RWPE2 (cell line): Measurements from ENCODE around the gene RMI2.

Experiments
- ATAC-seq: fragments of 200-7000 bp; cut with Tn5 transposase; 3 replicates; pipeline ENCODE4 v1.9.1; 2021; ENCODE audit warnings: low read depth
- DNase-seq: peaks from one replicate; pipeline ENCODE4 v3.0.0-alpha.2; 2020; ENCODE audit warnings: low spot score
- H3K27ac ChIP-seq: fragments of 450-650 bp; 2 replicates; pipeline ENCODE4 v1.5.1; 2017; ENCODE audit warnings: mild to moderate bottlenecking; ENCODE audit not compliant: poor library complexity, severe bottlenecking
- H3K27me3 ChIP-seq: fragments of 250-450 bp; sonication (Bioruptor Pico); 2 replicates; pipeline ENCODE4 v1.5.1; 2021; ENCODE audit warnings: mild to moderate bottlenecking, moderate library complexity; ENCODE audit not compliant: insufficient read depth, poor library complexity, severe bottlenecking
- H3K36me3 ChIP-seq: fragments of 250-450 bp; sonication (Bioruptor Pico); 2 replicates; pipeline ENCODE4 v1.5.1; 2020; ENCODE audit warnings: low read depth, mild to moderate bottlenecking, moderate library complexity
- H3K4me1 ChIP-seq: fragments of 250-450 bp; sonication (Bioruptor Pico); 2 replicates; pipeline ENCODE4 v1.5.1; 2021; ENCODE audit warnings: mild to moderate bottlenecking, moderate library complexity; ENCODE audit not compliant: insufficient read depth, poor library complexity, severe bottlenecking
- H3K4me3 ChIP-seq: fragments of 250-450 bp; sonication (Bioruptor Pico); 2 replicates; pipeline ENCODE4 v1.5.1; 2021; ENCODE audit warnings: mild to moderate bottlenecking, moderate library complexity; ENCODE audit not compliant: severe bottlenecking
- H3K9me3 ChIP-seq: fragments of 250-450 bp; sonication (Bioruptor Pico); 2 replicates; pipeline ENCODE4 v1.5.1; 2021; ENCODE audit warnings: mild to moderate bottlenecking, moderate library complexity; ENCODE audit not compliant: severe bottlenecking
- CTCF ChIP-seq: fragments of 450-650 bp; IDR thresholded peaks from one replicate; pipeline ENCODE4 v1.5.1; 2017; ENCODE audit warnings: mild to moderate bottlenecking, moderate library complexity; ENCODE audit not compliant: poor library complexity, severe bottlenecking

Gene RMI2

GRCh38 chr16:11348737-11349598 is 3.7 kb downstream of the RMI2 start:
- peak overlapping the region; percentile 13 for H3K27ac ChIP-seq
- H3K27me3 ChIP-seq: no peaks in the 10 kb centered on the region
- DNase-seq (no peak), ATAC-seq (no peak)
- H3K4me3 ChIP-seq: no peak overlapping the region
- peaks cover 18% of the 10 kb centered on the region for H3K36me3 ChIP-seq
- no peaks in the 10 kb centered on the region for H3K9me3 ChIP-seq
- H3K4me1 ChIP-seq: peaks cover 6% of the 10 kb centered on the region
- TF ChIP-seq CTCF: no peak

- DNase-seq: no peak
- TF ChIP-seq CTCF: no peak
These were observed 4.5 kb downstream of the RMI2 start for GRCh38 chr16:11349599-11350276.

GRCh38 chr16:11350519-11350918 is 5.3 kb downstream of the RMI2 start:
- no peak overlapping the region for H3K27ac ChIP-seq
- DNase-seq: no peak
- TF ChIP-seq CTCF: no peak
- no peak for ATAC-seq
- H3K36me3 ChIP-seq: peaks cover 18% of the 10 kb centered on the region
- H3K9me3 ChIP-seq: no peaks in the 10 kb centered on the region
- H3K4me1 ChIP-seq: peaks cover 6% of the 10 kb centered on the region
- no peaks in the 10 kb centered on the region for H3K27me3 ChIP-seq
- no peak overlapping the region for H3K4me3 ChIP-seq

More at GRCh38 chr16:11349599-11350276, 4.5 kb downstream of the RMI2 start:
- no peaks in the 10 kb centered on the region for H3K9me3 ChIP-seq
- no peaks in the 10 kb centered on the region for H3K27me3 ChIP-seq
- H3K4me1 ChIP-seq: peaks cover 6% of the 10 kb centered on the region
- ATAC-seq: no peak
- H3K27ac ChIP-seq: peak overlapping the region; percentile 13
- H3K4me3 ChIP-seq: no peak overlapping the region
- peaks cover 18% of the 10 kb centered on the region for H3K36me3 ChIP-seq

- peaks cover 18% of the 10 kb centered on the region for H3K36me3 ChIP-seq
- no peak for TF ChIP-seq CTCF
- H3K4me1 ChIP-seq: peaks cover 6% of the 10 kb centered on the region
- H3K9me3 ChIP-seq: no peaks in the 10 kb centered on the region
- DNase-seq (no peak), ATAC-seq (no peak)
- H3K27me3 ChIP-seq: no peaks in the 10 kb centered on the region
- H3K27ac ChIP-seq: no peak overlapping the region
- no peak overlapping the region for H3K4me3 ChIP-seq
These were observed 5.7 kb downstream of the RMI2 start for GRCh38 chr16:11350921-11351335.

- no peaks in the 10 kb centered on the region for H3K27me3 ChIP-seq
- no peak for TF ChIP-seq CTCF
- peaks cover 11% of the 10 kb centered on the region for H3K36me3 ChIP-seq
- H3K9me3 ChIP-seq: no peaks in the 10 kb centered on the region
- DNase-seq: no peak
- ATAC-seq: no peak
- H3K4me1 ChIP-seq: peaks cover 14% of the 10 kb centered on the region
- no peak overlapping the region for H3K27ac ChIP-seq
- no peak overlapping the region for H3K4me3 ChIP-seq
These were observed 7.9 kb downstream of the RMI2 start for GRCh38 chr16:11353158-11353557.
